22Rv1 (cell line): ENCODE measurements around the gene TMTC3.

Experiments used
- CTCF ChIP-seq: fragments of 450-650 bp; IDR thresholded peaks from 2 replicates; pipeline ENCODE4 v1.5.1; 2017; ENCODE audit warnings: mild to moderate bottlenecking
- ZFX ChIP-seq: fragments of 450-650 bp; IDR thresholded peaks from 2 replicates; pipeline ENCODE4 v1.6.1; 2017; ENCODE audit warnings: antibody characterized with exemption, borderline replicate concordance

GRCh38 chr12:88223519-88223918 is 81.4 kb downstream of the TMTC3 start:
- TF ChIP-seq CTCF (no peak), ZFX (no peak)
